ENCODE results near the gene BLVRB.
"Not testable (repeated sequence)": the region's sequence is repeated elsewhere in the genome, so short reads cannot be mapped to it uniquely, and the experiment has no call there.

BLVRB gene

GRCh38 chr19:40475878-40476644, 10.5 kb upstream of the BLVRB start:
- not testable (repeated sequence) for FAIRE-seq

DNA sequence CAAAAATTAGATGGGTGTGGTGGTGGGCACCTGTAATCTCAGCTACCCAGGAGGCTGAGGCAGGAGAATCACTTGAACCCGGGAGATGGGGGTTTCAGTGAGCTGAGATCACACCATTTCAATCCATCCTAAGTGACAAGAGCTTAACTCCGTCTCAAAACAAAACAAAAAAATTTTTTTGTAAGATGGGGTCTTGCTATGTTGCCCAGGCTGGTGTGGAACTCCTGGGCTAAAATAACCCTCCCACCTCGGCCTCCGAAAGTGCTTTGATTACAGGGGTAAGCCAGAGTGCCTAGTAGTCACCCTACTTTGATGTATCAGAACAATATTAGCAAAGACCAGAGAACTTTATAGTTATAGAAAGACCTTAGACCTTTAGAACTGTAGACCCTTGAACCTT, 9.2 kb upstream of the BLVRB start:
- FAIRE-seq, result no peak

DNA sequence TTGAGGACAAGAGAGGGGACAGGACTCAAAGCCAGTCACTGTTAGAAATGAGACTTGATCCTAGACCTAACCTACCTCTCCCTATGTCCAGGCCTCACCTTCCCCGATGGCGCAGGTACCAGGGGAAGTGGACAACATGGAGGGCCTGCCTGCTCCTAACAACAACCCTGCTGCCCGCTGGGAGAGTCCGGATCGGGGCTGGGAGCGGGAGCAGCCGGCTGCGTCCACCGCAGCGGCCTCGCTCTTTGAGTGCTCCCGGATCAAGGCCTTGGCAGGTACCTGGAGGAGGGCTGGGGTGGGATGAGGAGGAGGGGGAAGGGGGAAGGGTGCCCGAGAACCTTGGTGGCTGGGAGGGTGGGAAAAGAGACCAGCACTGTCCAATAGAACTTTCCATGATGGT, 7.0 kb upstream of the BLVRB start:
- no peak for FAIRE-seq

- FAIRE-seq, result no peak
Measured at GRCh38 chr19:40471111-40471510, 5.6 kb upstream of the BLVRB start.

DNA sequence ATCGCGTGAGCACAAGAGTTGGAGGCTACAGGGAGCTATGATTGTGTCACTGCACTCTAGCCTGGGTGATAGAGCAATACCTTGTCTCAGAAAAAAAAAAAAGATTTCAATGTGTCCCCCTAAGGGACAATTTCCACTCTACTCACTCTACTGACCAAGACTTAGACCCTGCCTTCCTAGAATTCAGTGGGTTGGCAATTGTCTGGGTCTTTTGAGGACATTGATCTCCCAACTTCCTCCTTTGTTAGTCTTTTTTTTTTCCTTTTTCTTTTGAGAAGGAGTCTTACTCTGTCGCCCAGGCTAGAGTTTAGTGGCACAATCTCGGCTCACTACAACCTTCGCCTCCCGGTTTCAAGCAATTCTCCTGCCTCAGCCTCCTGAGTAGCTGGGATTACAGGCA, 3.5 kb upstream of the BLVRB start:
- FAIRE-seq, result no peak

GRCh38 chr19:40466985-40467734, 1.6 kb upstream of the BLVRB start, which contains the start of gene SPTBN4:
Gene SPTBN4, plus strand, starts transcription at chr19:40467001. Its CDS starts 5,621 bp downstream, at chr19:40472622.
- FAIRE-seq, result no peak

GRCh38 chr19:40466219-40466984, 857 bp upstream of the BLVRB start:
- FAIRE-seq, result no peak

DNA sequence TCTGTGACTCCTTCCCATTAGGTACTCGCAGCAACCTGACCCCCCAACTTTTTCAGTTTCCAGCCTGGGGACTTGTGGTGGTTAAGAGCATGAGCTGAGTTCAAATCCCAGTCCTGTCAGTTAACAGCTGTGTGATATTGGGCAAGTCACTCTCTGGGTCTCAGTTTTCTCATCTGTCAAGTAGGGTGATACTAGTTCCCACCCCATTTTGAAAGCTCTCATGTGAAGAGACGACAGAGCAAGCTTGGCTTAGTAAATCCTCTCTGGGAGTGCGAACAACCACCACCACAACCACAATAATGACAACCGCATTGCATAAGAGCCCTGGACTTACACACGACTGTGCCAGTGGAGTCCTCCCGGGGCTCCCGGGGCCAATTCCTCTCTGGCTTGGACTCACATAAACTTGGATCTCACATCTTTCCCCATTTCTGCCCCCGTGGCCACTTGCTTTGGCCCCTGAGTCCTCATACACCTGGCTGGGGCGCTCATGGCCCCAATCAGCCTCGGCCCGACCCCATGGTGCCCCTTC, 454 bp downstream of the BLVRB start:
- FAIRE-seq, result no peak

- peak; percentile 75 for FAIRE-seq
Measured at GRCh38 chr19:40464059-40465024, 1.2 kb downstream of the BLVRB start.

GRCh38 chr19:40463587-40464037, 1.9 kb downstream of the BLVRB start:
- not testable (repeated sequence) for FAIRE-seq

- no peak for FAIRE-seq
Measured at GRCh38 chr19:40461669-40462221, 3.8 kb downstream of the BLVRB start.

DNA sequence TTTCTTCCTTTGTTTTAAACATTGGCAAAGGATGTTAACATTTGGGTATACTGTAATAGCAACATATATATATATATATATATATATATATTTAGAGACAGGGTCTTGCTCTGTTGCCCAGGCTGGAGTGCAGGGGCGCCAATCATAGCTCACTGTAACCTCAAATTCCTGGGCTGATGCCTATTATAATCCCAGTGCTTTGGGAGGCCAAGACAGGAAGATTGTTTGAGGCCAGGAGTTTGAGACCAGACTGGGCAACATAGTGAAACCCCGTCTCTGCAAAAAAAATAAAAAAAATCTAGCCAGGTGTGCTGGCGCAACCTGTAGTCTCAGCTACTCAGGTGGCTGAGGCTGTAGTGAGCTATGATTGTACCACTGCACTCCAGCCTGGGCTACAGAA, 5.4 kb downstream of the BLVRB start:
- no peak for FAIRE-seq

- no peak for FAIRE-seq
Measured at GRCh38 chr19:40458597-40458974, 7.0 kb downstream of the BLVRB start.

DNA sequence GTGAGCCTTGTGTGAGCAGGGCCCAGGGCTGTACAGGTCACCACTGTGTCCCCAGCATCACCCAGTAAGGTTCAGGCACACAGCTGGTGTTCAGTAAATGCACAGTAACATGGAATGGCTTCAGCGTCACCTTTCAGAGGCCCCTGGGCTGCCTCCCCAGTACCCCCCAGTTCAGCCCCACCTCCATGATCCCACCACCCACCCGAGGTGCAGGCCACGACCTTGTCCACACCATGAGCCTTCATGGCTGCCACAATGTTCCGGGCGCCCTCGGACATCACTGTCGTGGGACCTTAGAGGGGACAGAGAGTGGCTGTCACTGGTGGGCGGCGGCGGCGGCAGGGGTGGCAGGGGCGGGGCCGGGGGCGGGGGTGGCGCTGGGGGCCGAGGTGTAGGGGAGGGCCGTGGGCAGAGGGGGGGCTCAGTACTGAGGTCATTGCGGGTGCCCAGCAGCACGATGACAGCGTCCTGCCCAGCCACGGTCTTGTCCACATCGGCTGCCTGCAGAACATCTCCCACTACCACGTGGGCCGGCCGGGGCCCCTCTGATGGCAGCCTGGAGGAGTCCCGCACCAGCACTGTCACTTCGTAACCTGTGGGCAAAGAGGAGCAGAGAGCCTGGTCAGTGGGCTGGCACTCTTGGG, 7.5 kb downstream of the BLVRB start:
- FAIRE-seq, result no peak

DNA sequence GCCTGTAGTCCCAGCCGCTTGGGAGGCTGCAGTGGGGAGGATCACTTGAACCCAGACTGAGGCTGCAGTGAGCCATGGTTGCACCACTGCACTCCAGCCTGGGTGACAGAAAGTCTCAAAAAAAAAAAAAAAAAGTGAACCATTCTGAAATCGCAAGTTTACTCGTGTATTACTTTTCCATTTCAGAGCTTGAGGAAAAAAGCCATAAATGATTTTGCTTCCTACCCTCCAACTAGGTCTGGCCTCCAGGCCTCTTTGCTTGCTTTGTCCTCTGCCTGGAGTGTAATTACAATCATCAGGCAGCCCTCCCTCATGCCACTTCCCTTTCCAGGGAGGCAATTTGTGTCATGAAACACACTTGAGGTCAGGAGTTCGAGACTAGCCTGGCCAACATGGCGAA, 8.5 kb downstream of the BLVRB start:
- FAIRE-seq, result no peak

GRCh38 chr19:40453943-40454342, 11.6 kb downstream of the BLVRB start:
- not testable (repeated sequence) for FAIRE-seq

GRCh38 chr19:40453151-40453735, 12.3 kb downstream of the BLVRB start:
- FAIRE-seq, result no peak

DNA sequence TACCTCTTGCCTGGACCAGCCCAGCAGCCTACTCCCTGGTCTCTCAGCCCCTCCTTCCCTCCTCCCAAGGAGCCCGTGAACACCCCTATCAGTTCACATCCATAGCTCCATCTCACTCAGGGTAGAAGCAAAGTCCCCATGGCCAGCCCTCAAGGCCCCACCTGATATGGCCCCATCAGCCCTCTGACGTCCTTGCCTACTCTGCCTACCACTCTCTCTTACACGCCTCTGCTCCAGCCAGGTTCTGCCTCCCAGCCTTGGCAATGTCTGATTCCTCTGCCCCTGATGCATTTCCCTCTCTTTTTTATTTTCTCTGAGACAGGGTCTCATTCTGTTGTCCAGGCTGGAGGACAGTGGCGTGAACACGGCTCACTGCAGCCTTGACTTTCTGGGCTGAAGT, 13.5 kb downstream of the BLVRB start:
- no peak for FAIRE-seq

DNA sequence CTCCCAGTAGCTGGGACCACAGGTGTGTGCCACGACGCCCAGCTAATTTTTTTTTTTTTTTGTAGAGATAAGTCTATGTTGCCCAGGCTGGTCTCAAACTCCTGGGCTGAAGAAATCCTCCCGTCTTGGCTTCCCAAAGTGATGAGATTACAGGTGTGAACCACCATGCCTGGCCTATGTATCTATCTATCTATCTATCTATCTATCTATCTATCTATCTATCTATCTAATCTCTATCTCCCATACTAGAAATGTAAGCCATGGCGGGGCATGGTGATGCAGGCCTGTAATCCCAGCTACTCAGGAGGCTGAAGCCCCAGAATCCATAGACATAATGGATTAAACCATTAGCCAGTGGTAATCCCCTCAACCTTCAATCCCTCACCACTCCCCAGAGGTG, 14.9 kb downstream of the BLVRB start:
- FAIRE-seq, result no peak

- FAIRE-seq, result no peak
Measured at GRCh38 chr19:40449506-40449905, 16.0 kb downstream of the BLVRB start.

All from G401.6 (cell line).